ENCODE data around the gene NRDE2. TPM values are rescaled to one million over a fixed set of nuclear protein-coding genes. Genes with fewer than 3 reads are reported as not detected.

NRDE2 gene
- total RNA-seq, 1 donor from 2014 or later, result 32.1 TPM

GRCh38 chr14:90302529-90303303, 29.0 kb downstream of the NRDE2 start:
- intact Hi-C loops (cut with DNase I), result no loop called here
- no peak for ATAC-seq
- no peak for DNase-seq (ENCODE audit: low spot score)

- DNase-seq (ENCODE audit: low spot score), result no peak
- intact Hi-C loops (cut with DNase I), result no loop called here
- ATAC-seq, result peak; percentile 84
Observed at GRCh38 chr14:90301668-90302090, 30.1 kb downstream of the NRDE2 start.

GRCh38 chr14:90301122-90301521, 30.6 kb downstream of the NRDE2 start:
- intact Hi-C loops (cut with DNase I), result no loop called here
- peak; percentile 21 for ATAC-seq
- no peak for DNase-seq (ENCODE audit: low spot score)

GRCh38 chr14:90300611-90301047, 31.1 kb downstream of the NRDE2 start:
- DNase-seq (ENCODE audit: low spot score) (no peak), ATAC-seq (peak; percentile 48)
- intact Hi-C loops (cut with DNase I), result no loop called here

GRCh38 chr14:90299408-90299807, 32.3 kb downstream of the NRDE2 start:
- DNase-seq (ENCODE audit: low spot score) (no peak), ATAC-seq (no peak)
- intact Hi-C loops (cut with DNase I), result no loop called here

GRCh38 chr14:90297876-90298629, 33.7 kb downstream of the NRDE2 start:
- no peak for ATAC-seq
- no peak for DNase-seq (ENCODE audit: low spot score)
- intact Hi-C loops (cut with DNase I), result no loop called here

GRCh38 chr14:90296641-90297040, 35.1 kb downstream of the NRDE2 start:
- DNase-seq (ENCODE audit: low spot score) (no peak), ATAC-seq (no peak)
- intact Hi-C loops (cut with DNase I), result no loop called here

- ATAC-seq (peak; percentile 42), DNase-seq (ENCODE audit: low spot score) (no peak)
- intact Hi-C loops (cut with DNase I), result no loop called here
Observed at GRCh38 chr14:90295870-90296516, 35.7 kb downstream of the NRDE2 start.

GRCh38 chr14:90294872-90295271, 36.9 kb downstream of the NRDE2 start:
- no peak for DNase-seq (ENCODE audit: low spot score)
- no peak for ATAC-seq
- intact Hi-C loops (cut with DNase I), result no loop called here

- DNase-seq (ENCODE audit: low spot score) (no peak), ATAC-seq (no peak)
- intact Hi-C loops (cut with DNase I), result no loop called here
Observed at GRCh38 chr14:90293766-90294730, 37.7 kb downstream of the NRDE2 start.

GRCh38 chr14:90291699-90292098, 40.0 kb downstream of the NRDE2 start:
- no peak for ATAC-seq

GRCh38 chr14:90290337-90291011, 41.3 kb downstream of the NRDE2 start:
- intact Hi-C loops (cut with DNase I), result no loop called here
- ATAC-seq (no peak), DNase-seq (ENCODE audit: low spot score) (no peak)

More at GRCh38 chr14:90291699-90292098, 40.0 kb downstream of the NRDE2 start:
- intact Hi-C loops (cut with DNase I), result no loop called here
- no peak for DNase-seq (ENCODE audit: low spot score)

GRCh38 chr14:90288651-90289355, 42.9 kb downstream of the NRDE2 start:
- intact Hi-C loops (cut with DNase I), result no loop called here
- no peak for DNase-seq (ENCODE audit: low spot score)
- peak; percentile 79 for ATAC-seq

- intact Hi-C loops (cut with DNase I), result no loop called here
- no peak for ATAC-seq
- DNase-seq (ENCODE audit: low spot score), result no peak
Observed at GRCh38 chr14:90287791-90288190, 44.0 kb downstream of the NRDE2 start.

GRCh38 chr14:90281756-90282155, 50.0 kb downstream of the NRDE2 start:
- ATAC-seq (no peak), DNase-seq (ENCODE audit: low spot score) (no peak)
- intact Hi-C loops (cut with DNase I), result no loop called here

- intact Hi-C loops (cut with DNase I), result no loop called here
- ATAC-seq (no peak), DNase-seq (ENCODE audit: low spot score) (no peak)
Observed at GRCh38 chr14:90281261-90281660, 50.5 kb downstream of the NRDE2 start.

- intact Hi-C loops (cut with DNase I), result no loop called here
- no peak for DNase-seq (ENCODE audit: low spot score)
- no peak for ATAC-seq
Observed at GRCh38 chr14:90280096-90280495, 51.6 kb downstream of the NRDE2 start.

All from sciatic nerve (tissue), 2 donors.